Measurements from ENCODE around the gene COL1A2. TPM values are rescaled to one million over a fixed set of nuclear protein-coding genes. Genes with fewer than 3 reads are reported as not detected.

COL1A2 gene
- total RNA-seq, 1 experiment from 2014 or later = 42.1 TPM

DNA sequence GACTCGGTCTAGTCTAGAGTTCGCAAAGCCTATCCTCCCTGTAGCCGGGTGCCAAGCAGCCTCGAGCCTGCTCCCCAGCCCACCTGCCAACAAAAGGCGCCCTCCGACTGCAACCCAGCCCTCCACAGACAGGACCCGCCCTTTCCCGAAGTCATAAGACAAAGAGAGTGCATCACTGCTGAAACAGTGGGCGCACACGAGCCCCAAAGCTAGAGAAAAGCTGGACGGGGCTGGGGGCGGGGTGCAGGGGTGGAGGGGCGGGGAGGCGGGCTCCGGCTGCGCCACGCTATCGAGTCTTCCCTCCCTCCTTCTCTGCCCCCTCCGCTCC lies 622 bp upstream of the COL1A2 start:
- DNase-seq = no peak
- H3K79me2 ChIP-seq (ENCODE audit: insufficient read depth, low read length) = no peaks in the 10 kb centered on the region
- H3K23me2 ChIP-seq (ENCODE audit: insufficient read length, low read depth, low read length, poor library complexity, severe bottlenecking) = peaks cover 17% of the 10 kb centered on the region

More for the DNA sequence above, 622 bp upstream of the COL1A2 start:
- Mint-ChIP-seq H3K9me3 (no peaks in the 10 kb centered on the region), H3K36me3 (ENCODE audit: insufficient read depth in 1 of 3, low read depth in 3 of 3) (peaks cover 0 to 8% (median 0%) of the 10 kb centered on the region in 3 experiments; a peak in 2 of 7 replicates), H3K27me3 (ENCODE audit: low read depth) (peaks cover 8% of the 10 kb centered on the region), H3K27ac (no peak overlapping the region; a peak in 1 of 7 replicates), H3K4me1 (peaks cover 38 to 44% of the 10 kb centered on the region in 2 experiments), H3K4me3 (peak overlapping the region; percentile 69 to 84)
- no peaks in the 10 kb centered on the region for H3K27me3 ChIP-seq (ENCODE audit: insufficient read depth, low read length)
- no peak overlapping the region for H3K27ac ChIP-seq (ENCODE audit: insufficient read length, low read depth, low read length)
- peak overlapping the region; percentile 88 for H3K4me2 ChIP-seq (ENCODE audit: insufficient read depth, insufficient read length, low read length)
- no peak overlapping the region for H2BK20ac ChIP-seq (ENCODE audit: low read depth, low read length, poor library complexity, severe bottlenecking)
- no peak overlapping the region for H2BK5ac ChIP-seq (ENCODE audit: insufficient read length, low read length)
- no peak overlapping the region for H2BK120ac ChIP-seq (ENCODE audit: low read depth, low read length, poor library complexity, severe bottlenecking)
- H2AK5ac ChIP-seq (ENCODE audit: insufficient read length, low read length) = no peak overlapping the region
- WGBS (ENCODE audit: extremely low coverage, insufficient read length, low lambda C conversion rate) = no CpG with 5 or more reads among the region's 19 CpGs
- no peak overlapping the region for H2BK15ac ChIP-seq (ENCODE audit: low read depth, low read length)
- no peak overlapping the region for H4K8ac ChIP-seq (replicated peaks; ENCODE audit: insufficient read length, low read depth, low read length)
- no peak overlapping the region for H4K5ac ChIP-seq (ENCODE audit: insufficient read length, low read depth, low read length)
- TF ChIP-seq, protein P1, sequence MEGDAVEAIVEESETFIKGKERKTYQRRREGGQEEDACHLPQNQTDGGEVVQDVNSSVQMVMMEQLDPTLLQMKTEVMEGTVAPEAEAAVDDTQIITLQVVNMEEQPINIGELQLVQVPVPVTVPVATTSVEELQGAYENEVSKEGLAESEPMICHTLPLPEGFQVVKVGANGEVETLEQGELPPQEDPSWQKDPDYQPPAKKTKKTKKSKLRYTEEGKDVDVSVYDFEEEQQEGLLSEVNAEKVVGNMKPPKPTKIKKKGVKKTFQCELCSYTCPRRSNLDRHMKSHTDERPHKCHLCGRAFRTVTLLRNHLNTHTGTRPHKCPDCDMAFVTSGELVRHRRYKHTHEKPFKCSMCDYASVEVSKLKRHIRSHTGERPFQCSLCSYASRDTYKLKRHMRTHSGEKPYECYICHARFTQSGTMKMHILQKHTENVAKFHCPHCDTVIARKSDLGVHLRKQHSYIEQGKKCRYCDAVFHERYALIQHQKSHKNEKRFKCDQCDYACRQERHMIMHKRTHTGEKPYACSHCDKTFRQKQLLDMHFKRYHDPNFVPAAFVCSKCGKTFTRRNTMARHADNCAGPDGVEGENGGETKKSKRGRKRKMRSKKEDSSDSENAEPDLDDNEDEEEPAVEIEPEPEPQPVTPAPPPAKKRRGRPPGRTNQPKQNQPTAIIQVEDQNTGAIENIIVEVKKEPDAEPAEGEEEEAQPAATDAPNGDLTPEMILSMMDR (conservative IDR thresholded peaks at IDR 0.05) = no peak
- H4K91ac ChIP-seq (ENCODE audit: insufficient read length, low read depth, low read length) = no peak overlapping the region
- peak overlapping the region; percentile 53 for H3K18ac ChIP-seq (ENCODE audit: insufficient read length, low read depth, low read length)
- peak overlapping the region; percentile 31 for H3K9ac ChIP-seq (ENCODE audit: extremely low read depth, insufficient read length, low read length)
- no peak overlapping the region for H3T11ph ChIP-seq (ENCODE audit: low read length)
- H3K4ac ChIP-seq (ENCODE audit: low read depth, low read length) = no peak overlapping the region
- no peaks in the 10 kb centered on the region for H4K20me1 ChIP-seq (ENCODE audit: control insufficient read depth, insufficient read depth, insufficient read length)
- no peak overlapping the region for H2AFZ ChIP-seq (ENCODE audit: low read length)
- H2BK12ac ChIP-seq (ENCODE audit: insufficient read length, low read depth, low read length) = no peak overlapping the region
- H3K79me1 ChIP-seq (ENCODE audit: insufficient read depth, low read depth, low read length, poor library complexity, severe bottlenecking) = no peaks in the 10 kb centered on the region
- no peak overlapping the region for H3K56ac ChIP-seq (ENCODE audit: insufficient read length, low read depth, low read length)
- peaks cover 4% of the 10 kb centered on the region; the same call in 1 of the 2 replicates for H3K4me1 ChIP-seq (ENCODE audit: insufficient read depth, low read length)
- no peak overlapping the region for H3K23ac ChIP-seq (ENCODE audit: insufficient read length, low read depth, low read length)
- no peaks in the 10 kb centered on the region for H3K9me3 ChIP-seq (ENCODE audit: control insufficient read depth, low read depth, low read length)
- H3K14ac ChIP-seq (ENCODE audit: insufficient read depth, low read length) = peak overlapping the region; percentile 71; the same call in 1 of the 2 replicates

Measured in H9 (cell line).